Esophagus muscularis mucosa (tissue), 3 donors: ENCODE measurements around the gene TLE4.

ENCODE experiments used
- POLR2A ChIP-seq: fragments of 450-650 bp; IDR thresholded peaks from one replicate; pipeline ENCODE4 v1.6.1; 2017; ENCODE audit warnings: antibody characterized with exemption, moderate library complexity, mild to moderate bottlenecking, low read depth
- POLR2AphosphoS5 ChIP-seq, 2 donors: sonication (generic); formaldehyde crosslinking; IDR thresholded peaks; one replicate each; pipeline ENCODE4 v1.6.1; 2017; ENCODE audit warnings: antibody characterized with exemption in 2 of 2
- TF ChIP-seq, protein P1 (sequence below), 3 experiments: fragments of 200-600 bp in 2 of 3; fragments of 450-650 bp in 1 of 3; sonication (generic) in 2 of 3; IDR thresholded peaks; one replicate each; pipeline ENCODE4 v1.5.1; 2017 to 2019; ENCODE audit warnings: antibody characterized with exemption in 3 of 3, mild to moderate bottlenecking in 2 of 3, moderate library complexity in 1 of 3

DNA sequence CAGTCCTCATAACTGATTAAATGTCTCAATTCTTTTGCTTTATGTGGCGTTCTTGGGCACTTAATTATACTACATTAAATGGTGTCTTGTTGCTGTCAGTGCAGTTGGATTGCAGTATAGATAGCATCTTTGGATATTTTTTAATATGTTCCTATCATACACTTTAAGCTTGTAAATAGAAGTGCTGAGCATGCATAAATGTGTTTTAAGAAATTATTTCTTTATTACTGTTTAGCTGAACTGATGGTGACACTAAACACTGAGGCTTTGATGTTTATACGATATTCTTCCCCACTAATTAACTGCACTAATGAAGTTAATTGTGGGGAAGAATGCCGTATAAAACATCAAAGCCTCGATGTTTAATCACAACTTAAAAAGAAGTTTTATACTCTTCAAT, 116.6 kb downstream of the TLE4 start:
- TF ChIP-seq, protein P1, sequence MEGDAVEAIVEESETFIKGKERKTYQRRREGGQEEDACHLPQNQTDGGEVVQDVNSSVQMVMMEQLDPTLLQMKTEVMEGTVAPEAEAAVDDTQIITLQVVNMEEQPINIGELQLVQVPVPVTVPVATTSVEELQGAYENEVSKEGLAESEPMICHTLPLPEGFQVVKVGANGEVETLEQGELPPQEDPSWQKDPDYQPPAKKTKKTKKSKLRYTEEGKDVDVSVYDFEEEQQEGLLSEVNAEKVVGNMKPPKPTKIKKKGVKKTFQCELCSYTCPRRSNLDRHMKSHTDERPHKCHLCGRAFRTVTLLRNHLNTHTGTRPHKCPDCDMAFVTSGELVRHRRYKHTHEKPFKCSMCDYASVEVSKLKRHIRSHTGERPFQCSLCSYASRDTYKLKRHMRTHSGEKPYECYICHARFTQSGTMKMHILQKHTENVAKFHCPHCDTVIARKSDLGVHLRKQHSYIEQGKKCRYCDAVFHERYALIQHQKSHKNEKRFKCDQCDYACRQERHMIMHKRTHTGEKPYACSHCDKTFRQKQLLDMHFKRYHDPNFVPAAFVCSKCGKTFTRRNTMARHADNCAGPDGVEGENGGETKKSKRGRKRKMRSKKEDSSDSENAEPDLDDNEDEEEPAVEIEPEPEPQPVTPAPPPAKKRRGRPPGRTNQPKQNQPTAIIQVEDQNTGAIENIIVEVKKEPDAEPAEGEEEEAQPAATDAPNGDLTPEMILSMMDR (IDR thresholded peaks at IDR 0.05) = no peak
- no peak for TF ChIP-seq POLR2A
- no peak for TF ChIP-seq POLR2AphosphoS5 (IDR thresholded peaks at IDR 0.05)
